K562 (cell line): ENCODE measurements around the gene TMCC1. TPM values are rescaled to one million over a fixed set of nuclear protein-coding genes. Genes with fewer than 3 reads are reported as not detected.

Source experiments
- CBFB ChIP-seq: sonication (generic); formaldehyde crosslinking; IDR thresholded peaks from 2 replicates; pipeline ENCODE4 v1.4.0; 2020; ENCODE audit warnings: mild to moderate bottlenecking, missing genetic modification reagents
- CGGBP1 ChIP-seq: fragments of 250-450 bp; sonication (Bioruptor Pico); IDR thresholded peaks from 2 replicates; pipeline ENCODE4 v1.9.0; 2021; ENCODE audit warnings: mild to moderate bottlenecking
- CHAMP1 ChIP-seq: fragments of 450-650 bp; IDR thresholded peaks from 2 replicates; pipeline ENCODE4 v1.6.1; 2016; ENCODE audit warnings: mild to moderate bottlenecking
- EP400 ChIP-seq: fragments of 450-650 bp; IDR thresholded peaks from 2 replicates; pipeline ENCODE4 v1.6.1; 2017; ENCODE audit warnings: antibody characterized with exemption, mild to moderate bottlenecking, moderate library complexity
- FOSL1 ChIP-seq: fragments of 200-800 bp; sonication (Bioruptor generic); conservative IDR thresholded peaks from 2 replicates; pipeline ENCODE4 v1.6.1; 2016; ENCODE audit warnings: missing genetic modification characterization, missing compliant biosample characterization
- HNRNPH1 ChIP-seq: fragments of 200-400 bp; formaldehyde crosslinking; optimal IDR thresholded peaks from 2 replicates; pipeline ENCODE3; 2017; ENCODE audit warnings: low read depth, mild to moderate bottlenecking, low read length, moderate library complexity
- L3MBTL2 ChIP-seq: fragments of 450-650 bp; IDR thresholded peaks from 2 replicates; pipeline ENCODE4 v1.6.1; 2016; ENCODE audit warnings: mild to moderate bottlenecking, moderate library complexity
- MAFG ChIP-seq: fragments of 450-650 bp; conservative IDR thresholded peaks from 2 replicates; pipeline ENCODE4 v1.6.1; 2016; ENCODE audit warnings: missing genetic modification characterization, missing compliant biosample characterization
- MAX ChIP-seq: sonication (generic); formaldehyde crosslinking; IDR thresholded peaks from 2 replicates; pipeline ENCODE4 v1.9.0; 2022; ENCODE audit warnings: mild to moderate bottlenecking, missing genetic modification reagents
- MLX ChIP-seq, 2 experiments: fragments of 450-650 bp in 1 of 2; sonication (generic) in 1 of 2; formaldehyde crosslinking; conservative IDR thresholded peaks; 2 replicates each; pipeline versions ENCODE4 v1.4.0 to v1.8.1; 2020 to 2022; ENCODE audit warnings: mild to moderate bottlenecking in 1 of 2, missing genetic modification reagents in 1 of 2
- NFXL1 ChIP-seq: fragments of 450-650 bp; formaldehyde crosslinking; IDR thresholded peaks from 2 replicates; pipeline ENCODE4 v1.4.0; 2021; ENCODE audit warnings: mild to moderate bottlenecking
- RB1 ChIP-seq: fragments of 450-650 bp; IDR thresholded peaks from 2 replicates; pipeline ENCODE4 v1.6.1; 2017; ENCODE audit warnings: low read depth, mild to moderate bottlenecking
- SIN3A ChIP-seq, 2 experiments: fragments of 150-350 bp in 1 of 2; IDR thresholded peaks; 2 replicates each; pipeline ENCODE4 v1.6.1; 2011 to 2016; ENCODE audit warnings: borderline replicate concordance in 2 of 2, low read depth in 2 of 2, low read length in 2 of 2, mild to moderate bottlenecking in 2 of 2, moderate library complexity in 2 of 2; ENCODE audit not compliant: control insufficient read depth in 1 of 2
- SUPT5H ChIP-seq: fragments of 450-650 bp; IDR thresholded peaks from 2 replicates; pipeline ENCODE4 v1.6.1; 2016
- TFAP4 ChIP-seq: sonication (generic); formaldehyde crosslinking; IDR thresholded peaks from 2 replicates; pipeline ENCODE4 v1.8.0; 2022; ENCODE audit warnings: missing genetic modification reagents, mild to moderate bottlenecking, moderate library complexity, borderline replicate concordance
- UBTF ChIP-seq, 2 experiments: IDR thresholded peaks; 2 replicates each; pipeline ENCODE4 v1.6.1; 2012; ENCODE audit warnings: improper control_type of control experiment in 2 of 2, low read depth in 2 of 2, low read length in 2 of 2, borderline replicate concordance in 1 of 2
- VEZF1 ChIP-seq: fragments of 200-800 bp; sonication (Bioruptor generic); IDR thresholded peaks from 2 replicates; pipeline ENCODE4 v1.6.1; 2017; ENCODE audit warnings: missing genetic modification characterization, missing compliant biosample characterization
- ZKSCAN1 ChIP-seq: fragments of 150-350 bp; IDR thresholded peaks from 2 replicates; pipeline ENCODE4 v1.6.1; 2016; ENCODE audit warnings: low read depth, low read length
- ZNF589 ChIP-seq: fragments of 200-800 bp; sonication (Bioruptor generic); IDR thresholded peaks from 2 replicates; pipeline ENCODE4 v1.6.1; 2016; ENCODE audit warnings: low read depth, missing genetic modification characterization, missing compliant biosample characterization
- polyA plus RNA-seq, 8 experiments: library from polyadenylated mRNA; depleted of rRNA in 4 of 8; stranded (reverse) in 5 of 8; unstranded in 3 of 8; fragments of >200 nt; fragmentation: Nextera tagmentation in 2 of 8; fragmentation: Illumina TruSeq in 1 of 8; extraction: Ambion mirVana in 2 of 8; extraction: Trizol in 1 of 8; gene quantifications; 2 replicates each; pipeline versions ENCODE4 v1.2.1 to v1.2.3, GENCODE V29; 2011 to 2014; ENCODE audit warnings: inconsistent platforms in 1 of 8, missing spikeins in 1 of 8
- total RNA-seq, 7 experiments: library from RNA; depleted of rRNA in 6 of 7; stranded (reverse); fragments of >200 nt in 6 of 7; fragmentation: Illumina TruSeq in 2 of 7; extraction: Trizol in 2 of 7; gene quantifications; 2 replicates each; pipeline versions ENCODE4 v1.2.1 to v1.2.3, GENCODE V29; 2011 to 2021; ENCODE audit warnings: low replicate concordance in 1 of 7

TMCC1 gene
- total and polyA plus RNA-seq, 9 of the 15 experiments (the other 6 are each of a cell fraction or from before 2014, with no cell fraction given) = 0.89 to 8.7 (median 4.0) TPM

GRCh38 chr3:129893581-129894070 is at the start of gene TMCC1 (continued):
- TF ChIP-seq TFAP4 (CRISPR knock-in tag) (no peak), RB1 (peak; percentile 74), SIN3A (IDR thresholded peaks at IDR 0.05; ENCODE audit: borderline replicate concordance in 2 of 2, control insufficient read depth in 1 of 2, low read depth in 2 of 2, low read length in 2 of 2) (peak; percentile 41 to 74; a peak in 1 of 4 replicates), EP400 (peak; percentile 73), UBTF (IDR thresholded peaks at IDR 0.05; ENCODE audit: borderline replicate concordance in 1 of 2, low read depth in 2 of 2, low read length in 2 of 2) (0 out of 4 replicates have a peak, but pooled peaks of 1 of the 2 experiments have one; percentile 43), MAX (CRISPR knock-in tag) (peak; percentile 67), MAFG (no peak), CBFB (CRISPR knock-in tag) (no peak), VEZF1 (CRISPR knock-in tag) (peak; percentile 90), HNRNPH1 (no peak), FOSL1 (0 out of 2 replicates have a peak, but pooled peaks have one; percentile 32), L3MBTL2 (0 out of 2 replicates have a peak, but pooled peaks have one; percentile 6), CGGBP1 (CRISPR knock-in tag) (no peak), CHAMP1 (no peak), MLX (CRISPR knock-in tag; conservative IDR thresholded peaks at IDR 0.05) (no peak), ZKSCAN1 (0 out of 2 replicates have a peak, but pooled peaks have one; percentile 13), NFXL1 (CRISPR knock-in tag) (no peak), ZNF589 (CRISPR knock-in tag) (peak; percentile 69; the same call in 1 of the 2 replicates), SUPT5H (peak; percentile 53; the same call in 1 of the 2 replicates)
